OCI-LY1 (cell line): ENCODE results near the gene IFNA16.
"Not testable (repeated sequence)": the region's sequence is repeated elsewhere in the genome, so short reads cannot be mapped to it uniquely, and the experiment has no call there.

Experiments used
- EZH2 ChIP-seq: fragments of 200-600 bp; sonication (generic), shearing (Covaris generic); IDR thresholded peaks from 2 replicates; pipeline ENCODE4 v1.8.0; 2017; ENCODE audit warnings: borderline replicate concordance, mixed run types, mild to moderate bottlenecking, antibody characterized with exemption, low read length, moderate library complexity, mixed read lengths
- TF ChIP-seq, protein P1 (sequence below): fragments of 200-600 bp; sonication (generic), shearing (Covaris generic); IDR thresholded peaks from 2 replicates; pipeline ENCODE4 v1.5.1; 2017; ENCODE audit warnings: mild to moderate bottlenecking, antibody characterized with exemption, low read length, moderate library complexity, mixed read lengths

DNA sequence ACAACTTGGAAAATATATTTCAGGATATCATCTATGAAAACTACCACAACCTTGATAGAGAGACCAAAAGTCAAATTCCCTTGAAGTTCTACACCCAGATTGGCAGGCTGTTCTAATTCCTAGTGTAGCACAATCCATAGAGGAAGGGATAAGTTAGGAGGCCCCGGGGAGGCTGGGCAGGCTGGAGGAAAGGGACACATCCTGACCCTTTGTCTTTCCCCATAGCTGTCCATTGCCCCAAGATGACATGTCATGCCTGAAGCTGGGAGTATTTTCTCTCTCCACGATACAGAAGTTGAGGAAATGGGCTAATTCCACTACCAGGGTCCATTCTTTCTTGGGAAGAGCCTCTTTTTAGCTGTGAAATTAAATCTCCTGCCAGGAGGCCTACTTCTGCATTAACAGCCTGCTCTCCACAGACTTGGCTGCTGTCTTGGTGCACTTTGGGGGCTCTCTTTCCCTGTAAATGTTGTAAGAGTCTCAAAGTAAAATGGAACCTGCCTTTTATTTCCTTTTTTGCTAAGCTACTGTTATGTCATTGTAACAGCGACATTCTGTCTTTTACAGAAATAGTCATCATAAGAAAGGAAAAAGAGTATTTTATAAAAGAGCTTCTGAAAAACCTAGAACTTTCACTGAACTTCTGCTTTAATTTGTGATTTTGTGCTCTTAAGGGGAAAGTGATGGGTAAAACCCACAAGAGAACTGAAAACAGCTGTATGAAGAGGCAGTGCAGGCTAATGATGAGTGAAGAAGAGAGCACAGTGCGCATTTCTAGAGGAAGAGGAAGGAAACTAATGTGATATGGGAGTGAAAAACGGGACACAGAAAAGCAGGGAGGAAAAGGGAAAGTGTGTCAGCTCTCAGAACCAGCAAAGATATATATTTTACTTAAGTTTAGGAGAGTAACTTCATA, 3.4 kb downstream of the IFNA16 start:
- TF ChIP-seq, protein P1, sequence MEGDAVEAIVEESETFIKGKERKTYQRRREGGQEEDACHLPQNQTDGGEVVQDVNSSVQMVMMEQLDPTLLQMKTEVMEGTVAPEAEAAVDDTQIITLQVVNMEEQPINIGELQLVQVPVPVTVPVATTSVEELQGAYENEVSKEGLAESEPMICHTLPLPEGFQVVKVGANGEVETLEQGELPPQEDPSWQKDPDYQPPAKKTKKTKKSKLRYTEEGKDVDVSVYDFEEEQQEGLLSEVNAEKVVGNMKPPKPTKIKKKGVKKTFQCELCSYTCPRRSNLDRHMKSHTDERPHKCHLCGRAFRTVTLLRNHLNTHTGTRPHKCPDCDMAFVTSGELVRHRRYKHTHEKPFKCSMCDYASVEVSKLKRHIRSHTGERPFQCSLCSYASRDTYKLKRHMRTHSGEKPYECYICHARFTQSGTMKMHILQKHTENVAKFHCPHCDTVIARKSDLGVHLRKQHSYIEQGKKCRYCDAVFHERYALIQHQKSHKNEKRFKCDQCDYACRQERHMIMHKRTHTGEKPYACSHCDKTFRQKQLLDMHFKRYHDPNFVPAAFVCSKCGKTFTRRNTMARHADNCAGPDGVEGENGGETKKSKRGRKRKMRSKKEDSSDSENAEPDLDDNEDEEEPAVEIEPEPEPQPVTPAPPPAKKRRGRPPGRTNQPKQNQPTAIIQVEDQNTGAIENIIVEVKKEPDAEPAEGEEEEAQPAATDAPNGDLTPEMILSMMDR = peak; percentile 60
- not testable (repeated sequence) for TF ChIP-seq EZH2
